Lung (tissue), 12 donors: ENCODE data around the gene PTMA. TPM values are rescaled to one million over a fixed set of nuclear protein-coding genes. Genes with fewer than 3 reads are reported as not detected.
A peak's percentile ranks its signal among the peaks of the same experiment; 100 is the strongest.

Source experiments
- ATAC-seq: fragments of 200-7000 bp; cut with Tn5 transposase; one replicate; pipeline ENCODE4 v1.9.1; 2020; ENCODE audit warnings: moderate number of reproducible peaks; ENCODE audit not compliant: insufficient read depth, low FRiP score
- DNase-seq, 3 donors: peaks; one replicate each; pipeline ENCODE4 v3.0.0-alpha.2; 2013 to 2017
- H3K27ac ChIP-seq, 2 donors: one replicate each; pipeline ENCODE4 v1.5.1; 2013; ENCODE audit warnings: mild to moderate bottlenecking in 2 of 2, moderate library complexity in 2 of 2, control low read depth in 1 of 2, inconsistent platforms in 1 of 2, low read depth in 1 of 2, low read length in 1 of 2
- H3K27me3 ChIP-seq, 3 donors: one replicate each; pipeline ENCODE4 v1.5.1; 2013; ENCODE audit warnings: low read length in 2 of 3; ENCODE audit not compliant: control insufficient read depth in 3 of 3, insufficient read depth in 3 of 3
- H3K36me3 ChIP-seq, 4 donors: one replicate each; pipeline ENCODE4 v1.5.1; 2013; ENCODE audit warnings: low read length in 4 of 4, mild to moderate bottlenecking in 1 of 4, moderate library complexity in 1 of 4; ENCODE audit not compliant: control insufficient read depth in 4 of 4, insufficient read depth in 4 of 4
- H3K4me1 ChIP-seq, 5 donors: one replicate each; pipeline ENCODE4 v1.5.1; 2013; ENCODE audit warnings: low read length in 5 of 5, mild to moderate bottlenecking in 2 of 5, moderate library complexity in 1 of 5; ENCODE audit not compliant: control insufficient read depth in 5 of 5, insufficient read depth in 5 of 5
- H3K4me3 ChIP-seq: one replicate; pipeline ENCODE4 v1.5.1; 2013; ENCODE audit warnings: mild to moderate bottlenecking, control low read depth, moderate library complexity
- H3K9ac ChIP-seq, 2 donors: one replicate each; pipeline ENCODE4 v1.5.1; 2013; ENCODE audit warnings: low read length in 2 of 2, control low read depth in 1 of 2; ENCODE audit not compliant: insufficient read depth in 1 of 2
- H3K9me3 ChIP-seq, 4 donors: one replicate each; pipeline ENCODE4 v1.5.1; 2013; ENCODE audit warnings: low read length in 3 of 4, mild to moderate bottlenecking in 1 of 4, moderate library complexity in 1 of 4; ENCODE audit not compliant: control insufficient read depth in 4 of 4, insufficient read depth in 3 of 4
- WGBS, 2 donors: extraction: QIAGEN DNeasy Blood & Tissue Kit; methylation state at CpG; one replicate each; pipeline ENCODE4 v1.1.7; 2013; 5-methylcytosine and 5-hydroxymethylcytosine counted together
- polyA plus RNA-seq, 2 donors: library from polyadenylated mRNA; stranded (reverse); fragments of 200-250 nt; gene quantifications; one replicate each; pipeline ENCODE4 v1.2.1, GENCODE V29; 2013
- total RNA-seq, 2 donors: library from RNA; depleted of rRNA in 1 of 2; stranded (reverse); fragments of >200 nt in 1 of 2; gene quantifications; one replicate each; pipeline ENCODE4 v1.2.1, GENCODE V29; 2014 to 2021
- TF ChIP-seq, protein P1 (sequence below): IDR thresholded peaks from 2 replicates; pipeline ENCODE4 v1.5.1; 2012; ENCODE audit warnings: mild to moderate bottlenecking; ENCODE audit errors: control extremely low read depth, extremely low read depth
- donor health status: control.
- donor health status: control.
- donor health status: Bipolar disorder and iron deficiency.
- donor health status: healthy.
- donor health status: DM: yes; HTN: yes; CAD: no.

Gene PTMA
- total and polyA plus RNA-seq, 4 donors: 755 to 1,655 (median 1,279) TPM

DNA sequence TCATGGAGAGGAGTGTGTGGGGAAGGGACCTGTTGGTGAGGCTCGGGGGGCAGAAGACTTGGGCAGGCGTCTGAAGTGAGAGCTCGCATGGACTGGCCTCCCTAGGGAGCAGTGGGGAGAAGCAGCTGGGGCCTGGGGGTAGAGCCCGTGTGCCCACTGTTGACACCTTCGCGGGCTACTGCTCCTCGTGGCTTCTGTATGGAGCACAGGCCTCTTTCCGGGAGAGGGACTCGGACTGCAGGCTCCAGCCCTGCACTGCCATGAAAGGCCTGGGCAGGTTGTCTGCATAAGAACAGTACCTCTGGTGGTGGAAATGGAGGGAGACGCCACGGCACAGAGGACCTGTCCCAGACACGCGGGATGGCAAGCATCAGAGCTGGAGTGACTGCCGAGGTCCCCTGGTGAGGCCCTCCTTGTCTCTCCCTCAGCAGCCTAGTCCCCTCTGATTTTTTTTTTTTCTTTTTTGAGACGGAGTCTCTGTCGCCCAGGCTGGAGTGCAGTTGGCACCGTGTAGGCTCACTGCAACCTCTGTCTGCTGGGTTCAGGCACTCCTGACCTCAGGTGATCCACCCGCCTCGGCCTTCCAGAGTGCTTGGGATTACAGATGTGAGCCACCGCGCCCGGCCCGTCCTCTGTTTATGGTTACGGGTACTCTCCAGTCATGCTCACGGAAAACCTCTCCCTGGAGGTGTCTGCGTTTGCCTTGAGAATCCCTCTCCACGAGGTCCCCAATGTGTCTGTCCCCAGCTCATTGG lies 44.7 kb upstream of the PTMA start:
- TF ChIP-seq, protein P1, sequence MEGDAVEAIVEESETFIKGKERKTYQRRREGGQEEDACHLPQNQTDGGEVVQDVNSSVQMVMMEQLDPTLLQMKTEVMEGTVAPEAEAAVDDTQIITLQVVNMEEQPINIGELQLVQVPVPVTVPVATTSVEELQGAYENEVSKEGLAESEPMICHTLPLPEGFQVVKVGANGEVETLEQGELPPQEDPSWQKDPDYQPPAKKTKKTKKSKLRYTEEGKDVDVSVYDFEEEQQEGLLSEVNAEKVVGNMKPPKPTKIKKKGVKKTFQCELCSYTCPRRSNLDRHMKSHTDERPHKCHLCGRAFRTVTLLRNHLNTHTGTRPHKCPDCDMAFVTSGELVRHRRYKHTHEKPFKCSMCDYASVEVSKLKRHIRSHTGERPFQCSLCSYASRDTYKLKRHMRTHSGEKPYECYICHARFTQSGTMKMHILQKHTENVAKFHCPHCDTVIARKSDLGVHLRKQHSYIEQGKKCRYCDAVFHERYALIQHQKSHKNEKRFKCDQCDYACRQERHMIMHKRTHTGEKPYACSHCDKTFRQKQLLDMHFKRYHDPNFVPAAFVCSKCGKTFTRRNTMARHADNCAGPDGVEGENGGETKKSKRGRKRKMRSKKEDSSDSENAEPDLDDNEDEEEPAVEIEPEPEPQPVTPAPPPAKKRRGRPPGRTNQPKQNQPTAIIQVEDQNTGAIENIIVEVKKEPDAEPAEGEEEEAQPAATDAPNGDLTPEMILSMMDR: no peak
- Histone ChIP-seq H3K27ac (peak overlapping the region in 1 of 2 donors; percentile 92), H3K9me3 (no peaks in the 10 kb centered on the region), H3K4me3 (no peak overlapping the region), H3K36me3 (no peaks in the 10 kb centered on the region), H3K27me3 (no peaks in the 10 kb centered on the region), H3K4me1 (peaks cover 0 to 26% (median 12%) of the 10 kb centered on the region in 5 donors), H3K9ac (no peak overlapping the region)
- 97 to 98% methylated on average over 27 of the region's 27 CpGs for WGBS, 2 donors
- DNase-seq (no peak), ATAC-seq (no peak)

DNA sequence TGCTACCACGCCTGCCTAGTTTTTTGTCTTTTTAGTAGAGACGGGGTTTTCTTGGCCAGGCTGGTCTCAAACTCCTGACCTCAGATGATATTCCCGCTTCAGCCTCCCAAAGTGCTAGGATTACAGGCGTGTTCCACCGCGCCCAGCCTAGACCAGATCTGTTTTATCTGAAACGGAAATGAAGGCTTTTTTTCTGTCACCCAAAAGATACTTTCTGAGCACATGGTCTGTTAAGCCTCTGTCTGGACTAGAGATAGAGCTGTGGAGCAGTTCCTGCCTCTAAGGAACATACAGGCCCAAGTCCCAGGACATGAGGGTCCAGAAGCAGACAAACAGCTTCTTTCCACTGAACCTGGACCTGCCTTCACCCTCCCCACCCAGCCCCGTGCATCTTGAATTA lies 43.6 kb upstream of the PTMA start:
- Histone ChIP-seq H3K36me3 (no peaks in the 10 kb centered on the region), H3K4me1 (peaks cover 0 to 26% (median 12%) of the 10 kb centered on the region in 5 donors), H3K27ac (peak overlapping the region; percentile 99 to 100), H3K9ac (no peak overlapping the region), H3K4me3 (no peak overlapping the region), H3K9me3 (no peaks in the 10 kb centered on the region), H3K27me3 (no peaks in the 10 kb centered on the region)
- 89% methylated on average over 8 of the region's 8 CpGs for WGBS, 2 donors
- ATAC-seq: no peak
- no peak for DNase-seq
- TF ChIP-seq, protein P1: no peak

DNA sequence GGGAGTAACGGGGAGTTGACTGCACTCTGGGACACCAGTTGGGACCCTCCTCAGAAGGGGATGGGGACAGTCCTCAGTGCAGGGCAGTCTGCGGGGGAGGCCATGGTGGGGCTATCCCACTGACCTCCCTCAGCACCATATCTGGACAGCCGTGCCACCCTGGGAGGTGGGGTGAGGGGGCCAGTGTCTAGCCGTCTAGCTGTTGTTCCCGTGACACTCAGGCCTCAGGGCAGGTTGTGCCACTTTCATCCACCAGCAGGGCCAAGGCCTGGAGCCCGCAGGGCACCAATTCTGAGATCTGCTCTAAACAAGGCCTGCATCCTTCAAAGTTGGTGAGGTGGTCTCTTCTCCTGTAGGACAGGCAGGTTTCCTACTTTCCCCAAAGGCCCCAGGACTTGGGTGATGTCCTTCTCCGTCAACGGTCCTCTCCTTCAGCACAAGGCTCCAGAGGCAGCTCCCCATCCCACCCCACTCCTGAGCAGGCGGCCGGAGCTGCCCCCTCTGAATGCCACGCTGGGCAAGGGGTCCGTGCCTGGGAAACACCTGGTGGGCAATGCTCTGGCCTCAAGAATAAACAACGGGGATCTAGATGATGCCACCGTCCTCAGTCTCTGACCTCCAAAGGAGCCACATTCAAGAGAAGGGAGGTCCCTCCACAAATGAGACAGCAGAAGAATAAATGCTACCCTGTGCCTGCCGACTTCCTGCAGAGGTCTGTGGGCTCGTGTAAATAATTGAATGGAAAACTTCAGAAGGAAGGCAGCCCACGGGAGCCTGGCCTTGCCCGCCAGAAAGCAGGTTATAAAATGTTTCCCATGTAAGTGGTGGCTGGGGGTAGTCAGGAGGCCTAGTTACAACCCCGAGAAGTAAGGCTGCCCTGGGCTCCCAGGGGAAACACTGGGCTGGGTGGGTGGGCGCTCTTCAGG lies 42.8 kb upstream of the PTMA start:
- peak overlapping the region; percentile 2 to 72 for H3K9ac ChIP-seq
- H3K36me3 ChIP-seq: no peaks in the 10 kb centered on the region
- no peaks in the 10 kb centered on the region for H3K27me3 ChIP-seq
- H3K4me3 ChIP-seq: no peak overlapping the region
- H3K27ac ChIP-seq: peak overlapping the region; percentile 99 to 100
- no peak for ATAC-seq
- TF ChIP-seq, protein P1: no peak
- no peaks in the 10 kb centered on the region for H3K9me3 ChIP-seq
- peaks cover 0 to 26% (median 12%) of the 10 kb centered on the region in 5 donors for H3K4me1 ChIP-seq
- peak in 1 of 3 donors; percentile 33 for DNase-seq
- 57 to 64% methylated on average over 20 of the region's 20 CpGs for WGBS, 2 donors
